HL-60/S4 treated with retinoic acid at 250 ng/mL for 4 days and 3 days (cell line): ENCODE data around the gene ARSA.

Source experiments
- in situ Hi-C: fragments of 300-500 bp; cut with MboI; formaldehyde crosslinking; loops from 2 replicates; pipeline ENCODE4 v1.7.0; 2022; ENCODE audit warnings: low sequenced_read_pairs

The ARSA gene

GRCh38 chr22:50606165-50606945 lies 21.6 kb downstream of the ARSA start:
- in situ Hi-C loops: no loop called here

GRCh38 chr22:50605613-50606074 lies 22.3 kb downstream of the ARSA start:
- in situ Hi-C loops: no loop called here

GRCh38 chr22:50605002-50605612 lies 22.8 kb downstream of the ARSA start:
- in situ Hi-C loops: no loop called here

GRCh38 chr22:50604256-50605001 lies 23.5 kb downstream of the ARSA start:
- in situ Hi-C loops: no loop called here

GRCh38 chr22:50603511-50604255 lies 24.3 kb downstream of the ARSA start:
- in situ Hi-C loops: no loop called here

- in situ Hi-C loops: no loop called here
These were observed 25.6 kb downstream of the ARSA start for GRCh38 chr22:50602338-50602700.

DNA sequence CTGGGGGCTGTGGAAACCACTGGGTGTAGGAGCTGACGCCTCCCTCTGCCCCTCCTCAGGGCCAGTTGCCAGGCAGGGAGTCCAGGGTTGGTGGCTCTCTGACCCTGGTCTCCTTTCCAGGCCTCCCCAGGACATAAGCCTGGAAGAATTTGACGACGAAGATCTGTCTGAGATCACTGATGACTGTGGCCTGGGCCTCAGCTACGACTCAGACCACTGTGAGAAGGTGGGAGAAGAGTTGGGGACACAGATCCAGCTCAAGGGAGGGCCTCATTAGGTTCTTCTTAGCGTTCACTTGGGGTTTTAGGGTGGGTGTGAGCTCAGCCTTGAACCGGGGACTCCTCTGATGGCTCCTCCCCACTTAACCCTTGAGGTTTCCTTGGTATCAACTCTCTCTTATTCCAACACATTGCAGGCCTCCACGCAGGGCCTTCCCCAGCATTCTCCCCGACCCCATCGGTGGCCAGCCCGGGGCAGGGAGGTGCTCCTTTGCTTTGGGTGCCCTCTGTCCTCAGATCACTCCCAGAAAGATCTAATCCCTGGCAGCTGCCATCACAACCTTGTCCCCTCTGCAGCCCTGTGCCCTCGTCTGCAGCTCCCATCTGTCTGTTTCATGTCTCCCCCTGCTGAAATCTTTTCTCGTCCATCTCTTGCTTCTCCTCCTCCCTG lies 26.1 kb downstream of the ARSA start:
- in situ Hi-C loops: no loop called here

- in situ Hi-C loops: no loop called here
These were observed 26.8 kb downstream of the ARSA start for GRCh38 chr22:50600967-50601668.

DNA sequence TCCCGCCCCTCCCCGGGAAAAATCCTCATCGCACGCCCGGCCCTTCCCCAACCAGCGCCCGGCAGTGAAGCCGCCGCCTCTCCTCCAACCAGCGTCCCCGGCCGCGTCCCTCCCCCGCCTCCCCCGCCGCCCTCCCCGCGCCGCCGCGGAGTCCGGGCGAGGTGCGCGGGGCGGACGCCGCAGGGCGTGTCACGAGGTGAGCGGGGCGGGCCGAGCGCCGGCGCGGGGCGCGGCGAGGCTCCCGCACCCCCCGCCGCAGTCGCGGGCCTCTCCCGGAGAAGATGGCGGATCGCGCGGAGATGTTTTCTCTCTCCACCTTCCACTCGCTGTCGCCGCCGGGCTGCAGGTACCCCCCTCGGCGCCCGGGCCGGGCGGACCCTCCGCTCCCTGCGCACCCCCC lies 27.4 kb downstream of the ARSA start, which contains the start of gene MAPK8IP2:
Gene MAPK8IP2 (plus strand): TSS at position 256 of the 400 bp plus-strand sequence. CDS start 26 bp downstream, at position 282.
- in situ Hi-C loops: no loop called here

GRCh38 chr22:50599816-50600455 lies 28.0 kb downstream of the ARSA start:
- in situ Hi-C loops: no loop called here

DNA sequence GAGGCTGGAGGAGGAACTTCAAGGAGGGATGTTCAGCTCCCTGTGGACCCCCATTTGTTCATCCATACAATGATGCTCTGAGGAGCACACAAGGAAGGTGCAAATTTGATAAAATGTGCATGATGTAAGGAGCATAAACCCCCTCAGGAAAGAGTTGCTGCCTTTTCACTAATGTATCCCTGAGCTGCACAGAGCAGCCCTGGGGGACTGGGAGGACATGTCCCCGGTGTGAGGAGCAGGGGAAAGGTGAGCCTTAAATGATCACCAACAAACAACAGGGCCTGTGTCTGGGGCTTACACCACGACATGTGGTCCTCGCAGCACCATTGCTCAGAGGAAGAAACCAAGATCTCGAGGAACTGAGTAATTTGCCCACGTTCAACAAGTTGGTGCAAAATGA lies 30.9 kb downstream of the ARSA start:
- in situ Hi-C loops: no loop called here

- in situ Hi-C loops: no loop called here
These were observed 32.8 kb downstream of the ARSA start for GRCh38 chr22:50595189-50595588.

- in situ Hi-C loops: no loop called here
These were observed 40.5 kb downstream of the ARSA start for GRCh38 chr22:50587407-50587806.

DNA sequence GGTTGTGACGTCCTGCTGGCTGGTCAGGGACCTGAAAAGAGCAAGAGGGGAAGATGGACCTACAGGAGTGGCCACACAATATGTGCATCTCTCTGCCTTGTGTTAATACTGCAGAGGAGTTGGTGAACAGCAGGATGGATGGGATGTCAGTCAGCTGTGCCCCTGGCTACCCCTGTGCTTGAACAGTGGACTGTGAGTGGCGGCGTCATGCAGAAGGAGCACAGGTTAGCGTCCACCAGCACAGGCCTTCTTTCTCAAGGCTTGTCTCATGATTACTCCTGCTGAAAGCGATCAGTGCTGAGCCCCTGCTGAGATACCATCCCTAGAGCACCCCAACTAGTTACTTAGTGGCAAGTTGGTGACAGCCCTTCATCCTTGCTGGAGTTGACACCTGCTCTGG lies 41.5 kb downstream of the ARSA start:
- in situ Hi-C loops: no loop called here

- in situ Hi-C loops: no loop called here
These were observed 42.2 kb downstream of the ARSA start for GRCh38 chr22:50585781-50586180.

DNA sequence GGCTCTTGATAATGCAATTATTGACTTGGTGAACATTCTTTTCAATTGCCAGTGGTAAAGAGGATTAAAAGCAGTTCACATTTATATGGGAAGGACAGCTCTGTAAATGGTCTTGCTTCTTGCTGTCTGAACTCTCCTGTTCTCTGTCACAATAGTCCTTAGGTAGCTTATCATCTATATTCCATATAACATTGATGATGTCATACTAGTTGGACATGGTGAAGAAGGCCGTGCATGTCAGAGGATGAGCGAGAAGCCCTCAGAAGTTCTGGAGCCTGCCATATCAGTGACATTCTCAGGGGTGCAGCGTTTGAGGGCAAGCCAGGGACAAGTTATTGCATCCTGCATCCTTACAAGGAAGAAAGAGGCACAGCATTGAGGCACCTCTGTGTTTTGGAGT lies 42.7 kb downstream of the ARSA start:
- in situ Hi-C loops: no loop called here

DNA sequence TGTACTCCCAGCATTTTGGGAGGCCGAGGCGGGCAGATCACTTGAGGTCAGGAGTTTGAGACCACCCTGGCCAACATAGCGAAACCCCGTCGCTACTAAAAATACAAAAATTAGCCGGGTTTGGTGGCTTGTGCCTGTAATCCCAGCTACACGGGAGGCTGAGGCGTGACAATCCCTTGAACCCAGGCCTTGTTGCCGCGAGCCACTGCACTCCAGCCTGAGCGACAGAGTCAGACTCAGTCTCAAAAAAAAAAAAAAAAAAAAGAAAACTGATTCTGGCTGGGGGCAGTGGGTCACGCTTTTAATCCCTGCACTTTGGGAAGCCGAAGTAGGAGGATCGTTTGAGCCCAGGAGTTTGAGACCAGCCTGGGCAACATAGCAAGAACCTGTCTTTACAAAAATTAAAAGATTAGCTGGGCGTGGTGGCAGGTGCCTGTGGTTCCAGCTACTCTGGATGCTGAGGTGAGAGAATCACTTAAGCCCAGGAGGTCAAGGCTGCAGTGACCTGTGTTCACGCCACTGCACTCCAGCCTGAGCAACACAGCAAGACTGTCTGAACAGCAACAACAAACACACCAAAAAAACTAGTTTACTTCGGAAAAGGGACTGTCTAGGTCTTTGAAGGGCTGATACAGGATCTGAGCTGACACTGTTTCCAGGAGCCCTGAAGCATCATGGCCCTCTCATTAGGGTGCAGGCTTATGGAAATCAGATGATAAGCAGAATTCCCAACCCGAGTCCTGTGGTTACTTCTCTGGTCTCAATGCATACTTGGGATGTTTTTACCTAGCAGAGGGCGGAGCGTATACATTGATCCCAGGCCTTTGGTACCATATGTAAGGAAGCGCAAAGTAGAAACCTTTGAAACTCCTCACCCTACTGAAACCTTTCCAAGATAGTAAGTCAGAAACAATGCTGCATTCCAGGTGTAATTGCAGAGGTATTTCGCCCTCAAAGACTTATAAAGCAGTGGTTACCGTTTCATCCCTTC lies 43.6 kb downstream of the ARSA start:
- in situ Hi-C loops: no loop called here

DNA sequence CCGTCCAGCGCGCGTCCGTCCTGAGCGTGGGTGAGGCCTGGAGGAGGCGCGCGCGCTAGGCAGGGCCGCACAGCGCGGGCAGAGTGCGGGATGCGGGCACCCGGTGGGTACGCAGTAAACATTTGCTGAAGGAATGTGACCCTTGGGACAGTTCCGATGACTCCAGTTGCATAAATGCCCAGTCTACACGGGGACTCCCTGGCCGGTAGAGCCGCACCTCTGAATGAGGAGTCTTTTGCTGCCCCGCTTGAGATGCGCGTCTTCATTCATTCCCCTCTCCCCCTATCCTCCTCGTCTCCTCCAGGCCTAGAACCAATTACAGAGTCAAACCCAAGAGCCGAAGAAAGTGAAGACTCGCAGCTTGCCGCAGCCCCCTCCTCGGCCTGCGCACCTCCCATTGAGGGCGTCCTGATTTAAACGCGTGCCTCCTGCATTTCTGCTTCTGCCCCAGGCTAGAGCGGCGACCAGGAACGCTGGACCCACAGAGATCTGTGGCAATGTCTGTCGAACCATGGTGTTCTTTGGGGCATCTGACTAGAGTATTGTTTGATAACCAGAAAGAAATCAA lies 44.6 kb downstream of the ARSA start:
- in situ Hi-C loops: no loop called here
